GM21367 (cell line): ENCODE results near the gene TTC38.
"Not testable (repeated sequence)": the region's sequence is repeated elsewhere in the genome, so short reads cannot be mapped to it uniquely, and the experiment has no call there.

Source experiments
- ATAC-seq: cut with Tn5 transposase; IDR thresholded peaks from one replicate; pipeline ENCODE4 v1.9.1; 2021; ENCODE audit not compliant: unreplicated experiment

TTC38 gene

DNA sequence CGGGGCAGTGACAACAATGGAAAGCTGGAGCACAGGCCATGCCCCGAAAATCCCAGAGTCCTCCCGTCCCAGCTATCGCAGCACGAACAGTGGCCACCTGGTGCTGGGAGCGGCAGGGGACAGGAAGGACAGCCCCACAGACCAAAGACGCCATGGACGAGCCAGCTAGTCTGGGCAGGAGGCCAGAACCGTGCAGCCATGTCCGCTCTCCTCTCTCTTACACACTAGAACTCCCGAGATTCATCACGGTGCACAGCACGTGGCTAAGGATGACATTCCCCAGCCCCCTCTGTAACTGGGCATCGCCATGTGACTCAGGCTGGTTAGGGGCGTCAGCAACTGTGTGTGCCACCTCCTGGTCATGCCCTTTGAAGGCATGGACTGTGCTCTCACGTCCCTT lies 22.3 kb upstream of the TTC38 start:
- ATAC-seq, result no peak

DNA sequence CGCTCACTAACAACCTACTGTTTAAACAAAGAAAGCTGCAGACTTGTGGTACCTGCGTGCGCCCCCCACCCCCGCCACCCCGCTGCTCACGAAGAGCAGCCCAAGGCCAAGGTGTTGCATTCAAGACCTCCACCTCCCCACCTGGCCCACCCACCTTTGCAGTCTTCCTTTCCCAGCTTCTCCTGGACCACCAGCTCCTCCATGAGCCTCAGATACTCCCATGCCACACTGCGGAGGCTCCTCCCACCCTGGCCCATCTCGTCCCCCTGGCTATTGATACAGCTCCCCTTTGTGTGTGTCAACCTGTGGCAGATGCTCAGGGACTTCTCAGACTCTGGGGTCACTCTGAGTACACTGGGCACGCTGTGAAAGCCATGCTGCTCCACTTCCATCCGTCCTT lies 21.6 kb upstream of the TTC38 start:
- no peak for ATAC-seq

DNA sequence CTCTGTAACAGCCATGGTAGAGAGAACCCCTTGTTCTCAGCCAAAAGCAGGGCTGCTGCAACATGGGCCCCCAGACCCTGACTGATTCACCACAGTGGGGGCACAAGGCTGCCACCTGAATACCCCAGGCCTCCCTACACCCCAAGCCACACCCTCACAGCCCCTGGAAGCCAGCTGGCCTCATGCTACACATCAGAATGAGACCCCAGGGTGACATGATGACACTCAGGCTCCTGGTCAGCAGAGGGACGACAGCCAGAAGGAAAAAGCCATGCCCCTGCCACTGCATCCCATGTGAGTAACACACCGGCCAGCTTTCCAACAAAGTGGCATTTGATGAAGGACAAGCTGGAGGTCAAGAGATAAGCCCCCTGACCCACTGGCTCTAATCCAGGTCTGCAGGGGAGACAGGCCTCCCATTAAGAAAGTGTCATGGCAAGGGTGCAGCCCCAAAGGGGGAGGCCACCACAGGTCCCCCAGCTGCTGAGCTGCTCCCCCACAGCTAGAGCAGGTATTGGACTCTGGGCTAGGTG lies 20.3 kb upstream of the TTC38 start:
- ATAC-seq, result no peak

DNA sequence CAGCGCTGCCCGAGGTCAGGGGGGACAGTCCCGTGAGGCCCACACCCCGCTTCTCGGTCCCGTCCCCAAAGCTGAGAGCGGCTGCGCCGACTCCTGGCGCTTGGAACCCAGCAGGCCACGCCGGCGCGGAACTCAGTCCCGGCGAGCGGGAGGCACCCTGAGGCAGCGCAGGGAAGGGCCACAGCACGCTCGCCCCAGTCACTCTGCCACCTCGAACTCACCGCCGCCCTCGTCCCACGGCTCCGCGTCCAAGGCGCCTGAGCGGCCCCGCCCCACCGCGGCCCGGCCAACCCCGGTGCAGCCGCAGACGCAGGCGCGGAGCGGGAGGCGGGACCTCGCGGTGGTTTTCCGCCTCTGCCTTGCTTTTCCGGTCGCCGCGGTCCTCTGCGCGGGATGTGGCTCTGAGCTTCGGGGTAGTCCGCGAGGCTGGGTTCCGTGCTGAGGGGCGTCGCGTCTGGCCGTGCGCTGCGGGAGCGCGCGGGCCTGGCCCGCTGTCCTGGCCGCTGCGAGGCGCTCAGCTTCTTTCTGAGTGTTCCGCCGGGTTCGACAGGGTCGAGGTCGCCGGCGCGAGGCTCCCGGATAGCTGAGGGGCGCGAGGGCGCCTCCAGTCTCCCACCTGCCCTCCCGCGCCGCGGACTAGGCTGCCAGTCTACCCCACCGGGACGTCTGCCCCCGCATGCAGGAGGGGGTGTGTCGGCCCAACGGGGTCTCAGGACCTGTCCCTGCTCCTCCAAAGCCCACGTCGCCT lies 17.6 kb upstream of the TTC38 start, which contains the start of gene CDPF1:
TSS of gene CDPF1 (minus strand) at position 259 of the 748 bp plus-strand sequence. CDS start 2,009 bp downstream, outside the sequence.
- peak; percentile 72 for ATAC-seq

DNA sequence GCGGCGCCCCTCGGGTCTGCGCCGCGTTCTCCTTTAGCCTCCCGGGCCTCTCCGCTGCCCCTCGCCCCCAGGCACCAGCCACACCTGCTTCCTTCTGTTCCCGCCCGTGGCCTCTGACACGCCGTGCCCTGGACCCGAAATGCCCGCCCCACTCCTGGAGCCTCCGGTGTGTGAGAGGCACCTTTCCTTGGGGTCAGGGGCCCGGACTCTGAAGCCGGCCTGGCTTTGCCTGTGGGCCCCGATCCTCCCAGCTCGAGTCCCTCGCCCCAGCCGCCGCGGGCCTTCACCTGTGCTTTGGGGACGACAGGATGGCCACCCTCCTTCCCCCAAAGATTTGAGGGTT lies 17.1 kb upstream of the TTC38 start:
- ATAC-seq, result peak; percentile 7

DNA sequence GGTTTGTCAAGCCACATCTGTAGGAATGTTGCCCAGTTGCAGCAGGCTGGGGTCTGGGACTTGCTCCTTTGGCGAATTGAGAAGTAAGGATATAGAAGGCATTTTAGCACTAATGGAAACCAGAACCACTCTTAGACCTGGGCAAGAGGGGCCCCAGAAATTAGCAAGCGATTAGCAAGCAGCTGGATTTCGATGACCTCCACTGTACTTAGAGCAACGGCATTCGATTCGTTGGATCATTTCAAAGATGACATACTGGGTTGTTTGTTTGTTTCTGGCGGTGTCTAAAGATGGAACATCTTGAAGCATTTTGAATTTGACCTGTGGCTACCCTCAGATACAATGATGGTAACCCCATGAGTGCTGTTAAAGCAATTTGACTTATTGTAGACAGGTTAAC lies 16.5 kb upstream of the TTC38 start:
- no peak for ATAC-seq

DNA sequence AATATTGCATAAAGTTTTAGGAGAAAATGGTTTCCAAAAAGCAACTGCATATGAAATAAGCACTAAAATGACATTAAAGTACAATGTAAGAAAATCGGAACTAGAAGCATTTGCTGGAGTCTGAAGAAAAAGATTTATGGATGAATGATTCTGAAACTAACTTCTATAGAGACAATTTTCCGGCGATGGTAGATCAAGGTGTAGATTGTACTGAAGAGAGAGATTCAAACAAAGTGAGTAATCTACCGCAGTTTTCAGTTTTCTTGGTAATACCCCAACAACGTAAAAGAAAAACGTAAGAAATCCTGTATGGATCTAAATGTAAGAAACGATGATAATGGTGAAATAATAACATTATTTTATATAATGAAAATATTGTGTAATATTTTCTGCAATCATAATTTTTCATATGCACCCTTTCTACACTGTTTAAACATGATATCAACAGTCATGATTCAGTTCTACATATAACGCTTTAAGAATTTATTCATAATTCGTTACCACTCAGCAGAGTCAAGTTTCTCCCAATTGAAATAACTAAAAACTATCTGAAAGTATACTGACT lies 15.9 kb upstream of the TTC38 start:
- ATAC-seq, result no peak

DNA sequence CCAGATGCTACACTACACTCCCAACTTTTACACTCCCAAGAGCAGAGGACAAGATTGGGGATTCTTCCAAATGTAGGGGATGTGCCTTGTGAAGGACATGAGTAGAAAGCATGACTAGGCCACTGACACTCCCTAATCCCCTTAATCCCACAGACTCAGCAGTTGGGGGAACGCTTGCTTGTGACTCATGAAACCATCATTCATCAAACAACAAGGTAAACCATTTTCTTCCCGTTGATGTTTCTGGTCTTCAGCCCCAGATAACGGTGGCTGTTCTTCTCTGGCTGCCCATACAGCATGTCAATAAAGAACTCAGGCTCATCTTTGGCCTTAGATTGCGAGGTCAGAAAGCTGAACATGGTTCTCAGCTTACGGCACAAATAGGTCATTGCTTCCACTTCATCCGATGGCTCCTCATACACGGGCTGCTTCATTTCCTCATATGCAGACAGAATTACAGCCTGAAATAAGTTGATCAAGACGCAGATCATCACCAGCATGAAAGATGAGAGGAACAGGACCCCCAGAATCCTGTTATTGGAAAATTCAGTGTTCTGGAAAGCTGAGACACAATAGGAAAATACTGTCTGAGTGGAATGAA lies 11.3 kb upstream of the TTC38 start:
- ATAC-seq, result no peak

DNA sequence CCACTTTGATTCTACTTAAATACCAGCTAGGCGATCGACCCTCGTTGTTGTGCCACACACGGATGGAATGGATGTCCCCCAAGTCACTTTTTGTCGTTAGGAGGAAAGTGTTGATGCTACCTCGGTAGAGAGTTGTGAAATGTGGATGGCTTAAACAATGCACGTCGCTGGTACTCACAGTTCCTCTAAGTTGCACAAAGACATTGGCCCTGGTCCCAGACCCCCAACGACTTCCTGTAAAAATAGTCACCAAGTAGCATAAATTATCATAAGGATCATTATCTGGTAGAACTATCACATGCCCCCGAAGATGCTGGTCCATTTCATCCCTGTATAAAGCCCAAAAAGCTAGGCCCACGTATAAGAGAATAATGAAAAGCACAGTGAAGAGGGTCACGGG lies 8.4 kb upstream of the TTC38 start:
- ATAC-seq, result no peak

DNA sequence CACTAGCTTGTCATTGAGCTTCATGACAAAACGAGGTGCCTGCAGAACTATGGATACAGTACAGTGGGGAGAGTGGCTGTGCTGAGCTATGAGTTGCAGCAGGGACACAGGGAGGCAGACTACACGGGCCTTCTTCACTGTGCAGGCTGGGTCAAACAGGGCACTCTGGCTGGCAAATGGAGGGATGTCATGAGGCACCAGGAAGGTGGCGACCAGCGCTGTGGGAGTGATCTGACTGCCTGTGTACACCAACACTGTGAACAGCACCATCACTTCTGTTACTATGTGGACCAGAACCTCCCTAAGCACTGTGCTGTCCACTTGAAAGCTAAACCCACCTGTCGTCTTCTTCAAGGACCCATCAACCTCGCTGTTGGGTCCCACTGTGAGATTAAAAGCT lies 7.8 kb upstream of the TTC38 start:
- ATAC-seq, result no peak

DNA sequence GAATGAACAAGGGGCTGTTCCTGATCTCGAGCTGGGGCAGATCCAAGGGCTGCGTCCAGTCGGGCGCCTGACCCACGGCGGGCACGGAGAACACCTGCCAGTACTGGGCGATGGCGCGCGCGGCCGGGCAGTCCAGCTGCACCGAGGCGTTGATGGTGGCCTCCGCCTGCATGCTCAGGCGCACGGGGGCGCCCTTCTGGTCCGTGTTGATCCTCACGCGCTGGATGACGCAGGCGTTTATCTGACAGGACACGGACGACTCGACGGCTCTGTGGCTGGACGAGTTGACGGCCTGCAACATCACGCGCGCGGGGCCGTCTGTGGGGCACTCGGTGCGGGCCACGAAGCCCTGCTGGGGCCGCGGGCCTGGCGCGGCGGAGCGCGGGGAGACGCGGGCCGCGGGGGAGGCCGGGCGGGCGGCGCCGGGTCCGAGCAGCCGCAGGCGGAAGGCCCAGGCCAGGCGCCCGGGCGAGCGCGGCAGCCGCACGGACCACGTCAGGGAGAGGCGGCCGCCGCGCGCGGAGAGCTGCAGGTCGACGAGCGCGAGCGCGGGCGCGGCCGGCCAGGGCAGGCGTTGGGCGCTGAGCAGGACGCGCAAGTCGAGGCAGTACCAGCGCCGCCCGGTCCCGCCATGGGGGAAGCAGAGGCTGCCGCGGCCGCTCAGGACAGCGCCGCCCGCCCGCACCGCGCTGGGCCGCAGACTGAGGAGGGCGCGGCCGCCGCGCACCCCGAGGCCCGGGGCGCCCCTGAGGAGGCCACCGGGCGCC lies 5.2 kb upstream of the TTC38 start:
- ATAC-seq, result no peak

DNA sequence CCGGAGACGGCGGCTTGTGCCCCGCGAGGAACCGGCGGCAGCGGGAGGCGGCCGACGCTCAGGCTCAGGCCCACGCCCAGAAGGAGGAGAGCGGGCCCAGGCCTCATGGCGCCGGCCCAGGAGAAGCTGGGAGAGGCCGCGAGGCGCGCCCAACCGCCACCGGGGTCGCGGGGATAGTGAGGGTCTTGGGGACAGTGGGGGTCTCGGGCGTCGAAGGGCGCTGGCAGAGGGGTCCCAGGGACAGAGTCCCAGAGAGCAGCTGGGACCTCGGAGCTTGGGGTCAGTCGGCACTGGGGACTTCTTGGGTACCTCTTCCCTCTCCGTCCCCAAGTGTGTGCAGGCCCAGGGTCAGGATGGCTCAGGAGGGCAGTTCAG lies 4.6 kb upstream of the TTC38 start, which contains the start of gene PKDREJ:
TSS of gene PKDREJ (minus strand) at position 128 of the 375 bp plus-strand sequence. CDS start at position 107, 21 bp downstream.
- ATAC-seq, result no peak

DNA sequence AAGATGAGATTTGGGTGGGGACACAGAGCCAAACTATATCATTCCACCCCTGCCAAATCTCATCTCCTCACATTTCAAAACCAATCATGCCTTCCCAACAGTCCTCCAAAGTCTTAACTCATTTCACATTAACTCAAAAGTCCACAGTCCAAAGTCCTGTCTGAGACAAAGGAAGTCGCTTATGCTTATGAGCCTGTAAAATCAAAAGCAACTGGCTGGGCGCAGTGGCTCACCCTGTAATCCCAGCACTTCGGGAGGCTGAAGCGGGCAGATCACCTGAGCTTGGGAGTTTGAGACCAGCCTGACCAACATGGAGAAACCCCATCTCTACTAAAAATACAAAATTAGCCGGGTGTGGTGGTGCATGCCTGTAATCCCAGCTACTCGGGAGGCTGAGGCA lies 3.3 kb upstream of the TTC38 start:
- not testable (repeated sequence) for ATAC-seq

DNA sequence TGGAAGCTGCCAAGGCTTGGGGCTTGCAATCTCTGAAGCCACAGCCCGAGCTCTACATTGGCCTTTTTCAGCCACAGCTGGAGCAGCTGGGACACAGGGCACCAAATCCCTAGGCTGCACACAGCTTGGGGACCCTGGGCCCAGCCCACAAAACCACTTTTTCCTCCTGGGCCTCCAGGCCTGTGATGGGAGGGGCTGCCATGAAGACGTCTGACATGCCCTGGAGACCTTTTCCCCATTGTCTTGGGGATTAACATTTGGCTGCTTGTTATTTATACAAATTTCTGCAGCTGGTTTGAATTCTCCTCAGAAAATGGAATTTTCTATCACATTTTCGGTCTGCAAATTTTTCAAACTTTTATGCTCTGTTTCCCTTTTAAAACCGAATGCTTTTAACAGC lies 2.2 kb upstream of the TTC38 start:
- not testable (repeated sequence) for ATAC-seq

DNA sequence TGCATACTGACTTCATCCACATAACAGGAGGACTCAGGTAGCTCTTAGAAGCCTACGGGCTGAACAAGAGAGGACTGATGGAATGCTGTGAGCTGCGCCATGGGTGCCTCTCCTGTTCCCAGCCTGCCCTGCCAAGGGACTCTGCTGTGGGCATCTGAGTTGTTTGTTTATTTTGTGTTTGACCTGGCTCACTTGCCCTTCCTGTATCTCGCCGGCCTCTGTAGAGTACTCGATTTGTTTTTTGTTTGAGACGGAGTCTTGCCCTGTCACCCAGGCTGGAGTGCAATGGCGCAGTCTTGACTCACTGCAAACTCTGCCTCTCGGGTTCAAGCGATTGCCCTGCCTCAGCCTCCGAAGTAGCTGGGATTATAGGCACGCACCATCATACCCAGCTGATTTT lies 1.8 kb downstream of the TTC38 start:
- ATAC-seq, result no peak

DNA sequence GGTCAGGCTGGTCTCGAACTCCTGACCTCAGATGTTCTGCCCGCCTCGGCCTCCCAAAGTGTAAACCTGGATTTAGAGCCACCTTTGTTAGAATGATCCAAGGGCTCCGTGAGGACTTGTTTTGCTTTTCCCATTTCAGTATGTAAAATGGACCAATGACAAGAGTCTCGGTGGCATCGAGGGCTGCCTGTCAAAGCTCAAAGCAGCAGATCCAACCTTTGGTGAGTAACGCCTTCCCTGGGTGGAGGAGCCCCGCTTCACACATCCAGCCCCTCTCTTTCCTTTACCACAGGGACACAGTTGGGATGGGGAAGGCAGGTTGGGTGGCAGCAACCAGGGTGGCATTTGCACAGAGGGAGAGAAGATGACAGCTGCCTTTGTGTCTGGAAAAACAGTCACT lies 4.4 kb downstream of the TTC38 start:
- ATAC-seq, result no peak

DNA sequence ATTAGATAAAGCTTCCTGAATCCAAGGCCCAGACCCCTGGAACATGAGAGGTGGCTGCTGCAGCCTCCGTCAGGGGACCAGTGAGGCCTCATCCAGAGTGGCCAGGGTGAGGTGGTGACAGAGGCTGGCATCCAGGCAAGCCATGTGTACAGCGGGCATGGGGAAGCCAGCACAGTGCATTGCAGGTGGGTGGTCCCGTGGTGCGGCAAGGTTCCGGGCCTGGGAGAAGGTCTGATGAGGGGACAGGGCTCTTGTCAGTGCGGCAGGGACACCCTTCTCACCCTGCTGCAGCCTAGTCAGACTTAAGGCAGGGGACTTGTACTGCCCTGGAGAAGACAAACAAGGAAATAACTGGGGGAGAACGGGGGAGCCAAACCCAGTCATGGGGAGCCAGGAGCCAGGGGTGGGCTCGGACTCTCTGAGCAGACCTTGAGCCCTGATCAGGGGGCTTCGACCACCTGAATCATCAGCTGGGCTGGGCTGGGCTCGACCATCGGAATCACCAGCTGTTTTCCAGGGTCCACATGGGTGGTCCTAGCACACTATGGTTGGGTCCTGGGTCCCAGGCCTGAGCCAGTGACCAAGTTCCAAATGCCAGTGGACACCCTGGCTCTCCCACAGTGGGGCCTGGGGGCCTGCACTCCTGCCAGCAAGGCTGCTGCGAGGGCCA lies 5.1 kb downstream of the TTC38 start:
- ATAC-seq, result no peak

DNA sequence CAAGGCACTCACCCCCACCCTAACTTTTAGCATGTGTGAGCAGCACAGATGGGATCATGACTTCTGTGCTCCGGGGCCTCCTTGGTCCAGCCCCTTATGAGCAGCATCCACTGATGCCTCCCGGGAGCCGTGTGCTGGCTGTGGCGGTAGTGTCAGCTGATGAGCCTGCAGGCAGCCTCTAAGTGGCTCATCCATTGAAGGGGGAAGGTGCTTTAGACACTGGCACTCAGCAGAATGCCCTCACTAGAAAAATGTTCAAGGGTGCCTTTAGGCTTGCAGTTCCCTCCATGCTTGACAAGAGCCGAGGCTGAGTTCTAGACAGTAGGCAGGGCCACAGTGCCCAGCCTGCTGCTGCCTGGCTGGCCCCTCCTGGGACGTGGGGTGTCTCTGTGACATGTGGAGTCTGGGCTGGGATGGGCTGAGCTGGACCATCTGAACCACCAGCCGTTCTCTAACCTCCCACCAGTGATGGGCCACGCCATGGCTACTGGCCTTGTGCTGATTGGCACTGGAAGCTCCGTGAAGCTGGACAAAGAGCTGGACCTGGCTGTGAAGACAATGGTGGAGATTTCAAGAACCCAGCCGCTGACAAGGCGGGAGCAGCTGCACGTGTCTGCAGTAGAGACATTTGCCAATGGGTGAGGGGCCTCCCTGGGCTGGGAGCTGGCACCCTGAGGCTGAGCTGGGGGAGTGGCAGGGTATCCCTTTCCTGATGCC lies 5.8 kb downstream of the TTC38 start:
- no peak for ATAC-seq

DNA sequence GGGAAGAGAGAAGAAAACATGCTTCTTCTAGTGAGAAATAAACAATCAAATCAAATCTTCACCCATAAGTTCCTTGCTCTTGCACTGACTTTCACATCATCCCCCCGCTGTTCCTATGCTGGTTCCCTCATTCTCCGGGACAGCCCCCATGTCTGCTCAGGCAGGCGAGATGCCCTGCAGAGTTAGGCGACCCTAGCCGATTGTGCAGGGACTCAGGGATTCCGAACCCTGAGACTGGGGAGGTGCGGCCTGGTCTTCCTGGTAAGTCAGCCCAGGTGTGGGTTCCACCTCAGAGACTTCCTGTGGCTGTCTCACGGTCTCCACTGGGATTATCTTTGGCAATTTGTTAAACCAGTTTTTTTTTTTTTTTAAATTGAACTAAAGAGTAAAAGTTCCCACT lies 6.6 kb downstream of the TTC38 start:
- ATAC-seq, result no peak

DNA sequence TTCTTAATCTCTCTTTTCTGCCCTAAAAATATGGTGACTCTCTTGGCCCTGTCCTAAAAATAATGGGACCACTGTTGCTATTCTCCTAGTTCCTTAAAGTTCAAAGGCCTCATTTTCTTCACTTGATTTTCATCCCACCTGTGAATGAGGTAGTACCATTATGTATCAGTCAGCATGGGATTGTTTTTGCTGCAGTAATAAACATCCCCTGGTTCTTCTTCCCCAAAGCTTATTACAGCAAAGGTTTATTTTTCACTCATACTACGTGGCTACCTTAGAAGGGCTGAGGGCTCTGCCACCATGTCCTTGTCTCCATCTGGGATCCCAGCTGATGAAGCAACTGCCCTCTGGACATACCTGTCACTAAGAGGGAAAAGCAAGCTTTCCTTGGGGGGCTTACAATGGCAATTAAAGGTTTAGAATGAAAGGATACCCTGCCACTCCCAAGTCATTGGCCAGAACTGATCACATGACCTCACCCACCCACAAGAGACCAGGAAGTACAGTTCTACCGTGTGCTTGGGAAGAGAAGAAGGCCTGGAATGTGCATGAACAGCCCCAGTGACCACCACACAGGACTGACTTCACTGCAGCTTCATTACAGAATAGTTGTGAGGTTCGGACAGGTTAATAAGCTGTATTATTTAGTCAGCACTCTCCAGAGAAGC lies 7.8 kb downstream of the TTC38 start:
- no peak for ATAC-seq
